GM18907 (cell line): ENCODE results near the gene C12orf56.
"Not testable (repeated sequence)": the region's sequence is repeated elsewhere in the genome, so short reads cannot be mapped to it uniquely, and the experiment has no call there.

Experiments
- ATAC-seq: cut with Tn5 transposase; IDR thresholded peaks from one replicate; pipeline ENCODE4 v1.9.1; 2021; ENCODE audit warnings: mild to moderate bottlenecking, moderate library complexity; ENCODE audit not compliant: unreplicated experiment

The C12orf56 gene

DNA sequence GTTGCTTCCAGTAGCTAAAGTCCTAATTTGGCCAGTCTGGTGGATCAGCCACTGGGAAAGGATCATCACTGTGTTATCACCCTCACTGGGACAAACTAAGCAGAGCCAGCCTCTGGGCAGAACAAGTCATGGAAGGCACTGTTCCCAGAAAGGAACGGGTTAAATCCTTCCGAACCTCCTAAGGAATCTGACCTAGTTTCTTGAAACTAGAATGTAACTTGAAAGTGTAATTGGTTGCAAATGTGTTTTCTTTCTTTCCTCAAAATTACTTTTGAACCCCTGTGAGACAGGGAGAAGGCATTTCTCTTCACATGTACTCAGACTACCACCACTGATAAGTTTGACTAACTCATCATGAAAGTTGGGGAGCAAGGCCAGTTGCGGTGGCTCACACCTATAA lies 149.8 kb downstream of the C12orf56 start:
- no peak for ATAC-seq

DNA sequence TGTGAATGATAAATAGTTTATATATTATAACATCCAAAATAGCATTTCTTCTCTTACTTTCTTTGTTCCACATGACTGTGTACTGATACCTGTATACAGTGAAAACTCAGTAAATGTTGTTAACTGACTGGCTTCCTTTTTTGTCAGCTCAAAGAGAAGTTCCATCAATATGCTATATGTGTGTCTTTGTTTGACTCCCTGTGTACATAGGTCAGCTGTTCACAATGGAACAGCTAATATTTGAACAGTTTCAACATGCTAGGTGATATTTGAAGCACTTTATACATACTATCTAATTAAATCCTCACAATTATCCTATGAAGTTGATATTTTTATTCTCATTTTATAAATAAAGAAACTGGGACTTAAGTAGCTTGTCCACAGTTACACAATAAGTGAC lies 153.2 kb downstream of the C12orf56 start:
- no peak for ATAC-seq

DNA sequence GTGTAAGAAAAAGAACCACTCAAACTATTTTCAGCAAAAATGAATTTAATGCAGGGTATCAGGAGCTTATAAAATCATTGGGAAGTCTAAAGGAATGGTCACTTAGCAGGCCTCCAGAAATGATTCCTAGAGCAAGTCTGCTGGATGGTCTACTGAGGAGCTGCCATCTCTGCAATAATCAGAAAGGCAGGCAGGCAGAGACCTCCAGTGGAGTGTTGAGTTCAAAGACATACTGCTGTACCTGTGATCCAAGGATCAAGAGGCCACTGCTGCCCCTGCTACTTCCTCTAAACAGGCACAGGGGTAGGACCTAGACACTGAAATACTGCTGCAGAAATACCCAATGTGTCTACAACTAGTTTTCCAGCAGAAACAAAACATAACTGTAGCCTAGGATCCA lies 154.0 kb downstream of the C12orf56 start:
- ATAC-seq = no peak

DNA sequence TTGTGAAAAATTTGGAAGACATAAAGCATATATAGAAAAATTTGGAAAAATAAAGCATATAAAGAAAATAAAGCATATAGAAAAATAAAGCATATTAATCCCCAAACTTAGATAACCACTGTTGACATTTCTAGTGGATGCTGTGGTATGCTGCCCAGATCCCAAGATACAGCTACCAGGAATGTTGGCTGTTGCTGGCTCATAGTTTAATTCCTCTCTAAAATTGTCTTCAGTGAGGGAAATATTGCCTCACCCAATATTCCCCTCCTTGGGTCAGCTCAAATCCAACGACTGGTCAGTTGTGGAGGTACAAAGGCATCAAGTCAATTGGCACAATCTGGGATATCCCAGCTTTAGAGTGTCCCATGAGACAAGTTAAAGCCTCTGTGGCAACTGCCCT lies 158.4 kb downstream of the C12orf56 start:
- no peak for ATAC-seq

DNA sequence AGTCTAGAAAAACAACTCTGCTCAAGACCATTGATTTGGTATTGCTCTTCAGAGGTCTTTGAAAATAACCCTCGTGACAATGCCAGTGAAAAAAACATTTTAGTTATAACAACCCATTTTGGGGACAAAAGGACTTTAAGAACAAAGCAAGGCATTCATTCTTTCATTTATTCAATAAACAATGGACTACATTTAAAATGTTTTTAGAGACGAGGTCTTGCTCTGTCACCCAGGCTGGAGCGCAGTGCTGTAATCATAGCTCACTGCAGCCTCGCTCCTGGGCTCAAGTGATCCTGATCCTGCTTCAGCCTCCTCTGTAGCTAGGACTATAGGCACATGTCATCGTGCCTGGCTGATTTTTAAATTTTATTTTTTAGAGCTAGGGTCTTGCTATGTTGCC lies 160.8 kb downstream of the C12orf56 start:
- no peak for ATAC-seq

DNA sequence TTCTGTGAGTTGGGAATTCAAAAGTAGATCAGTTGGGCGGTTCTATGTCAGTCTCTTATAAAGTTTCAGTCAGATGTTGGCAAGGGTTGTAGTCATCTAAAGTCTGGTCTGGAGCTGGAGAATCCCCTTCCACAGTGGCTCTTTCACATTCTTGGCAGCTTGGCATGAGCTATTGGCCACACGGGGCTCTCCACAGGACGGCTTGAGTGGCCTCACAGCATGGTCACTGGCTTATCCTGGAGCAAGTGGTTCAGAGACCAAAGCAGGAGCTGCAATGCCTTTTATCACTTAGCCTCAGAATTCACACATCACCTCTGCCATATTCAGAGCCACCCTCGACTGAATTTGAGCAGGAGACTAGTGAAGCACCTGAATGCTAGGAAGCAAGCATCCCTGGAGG lies 161.3 kb downstream of the C12orf56 start:
- no peak for ATAC-seq

DNA sequence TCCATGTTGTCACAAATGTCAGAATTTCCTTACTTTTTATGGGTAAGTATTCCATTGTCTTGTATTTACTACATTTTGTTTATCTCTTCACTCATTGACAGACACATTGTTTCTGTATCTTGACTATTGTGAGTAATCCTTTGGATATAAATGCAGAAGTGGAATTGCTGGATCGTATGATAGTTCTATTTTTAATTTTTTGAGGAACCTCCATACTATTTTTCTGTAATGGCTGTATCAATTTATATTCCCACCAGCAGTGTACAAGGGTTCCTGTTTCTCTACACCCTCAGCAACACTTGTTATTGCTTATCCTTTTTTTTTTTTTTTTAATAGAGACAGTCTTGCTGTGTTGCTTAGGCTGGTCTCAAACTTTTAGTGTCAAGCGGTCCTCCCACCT lies 164.9 kb downstream of the C12orf56 start:
- ATAC-seq = no peak

DNA sequence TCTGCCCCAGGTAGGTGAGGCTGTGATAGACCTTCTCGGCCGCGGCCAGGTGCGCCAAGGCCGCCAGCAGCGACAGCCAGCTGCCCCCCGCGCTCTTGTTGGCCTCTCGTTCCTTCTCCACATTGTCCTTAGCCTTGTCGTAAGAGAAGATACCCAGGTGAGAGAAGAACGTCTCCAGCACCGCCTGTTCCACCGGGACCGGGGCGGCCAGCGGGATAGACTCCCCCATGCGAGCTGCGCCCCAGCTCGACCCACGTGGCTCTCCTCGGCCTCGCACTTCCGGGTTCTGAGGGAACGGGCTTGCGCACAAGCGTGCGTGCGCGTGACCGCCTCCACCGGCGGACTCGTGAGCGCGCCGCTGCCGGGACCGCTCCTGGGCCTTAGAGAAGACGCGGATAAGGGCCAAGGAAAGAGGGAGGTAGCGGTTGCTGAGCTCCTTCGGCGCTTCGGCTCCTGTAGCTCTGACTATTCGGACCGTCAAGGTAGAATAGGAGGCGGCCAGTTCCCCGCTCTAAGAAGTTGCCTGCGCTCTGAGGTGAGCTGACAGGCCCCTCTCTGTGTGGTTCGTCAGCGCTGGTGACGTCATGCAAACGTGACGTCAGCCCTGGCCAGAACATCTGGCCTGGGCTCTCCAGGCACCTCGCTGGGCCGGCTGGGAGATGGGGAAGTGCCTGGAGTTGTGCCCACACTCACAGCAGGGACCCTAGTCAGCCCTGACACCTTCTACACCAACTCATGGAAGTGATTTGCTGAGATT lies 168.4 kb downstream of the C12orf56 start, which contains the start of gene KICS2:
Gene KICS2, minus strand, starts transcription at position 288 of the 757 bp plus-strand sequence. Its CDS starts 59 bp downstream, at position 229.
- peak; percentile 98 for ATAC-seq

DNA sequence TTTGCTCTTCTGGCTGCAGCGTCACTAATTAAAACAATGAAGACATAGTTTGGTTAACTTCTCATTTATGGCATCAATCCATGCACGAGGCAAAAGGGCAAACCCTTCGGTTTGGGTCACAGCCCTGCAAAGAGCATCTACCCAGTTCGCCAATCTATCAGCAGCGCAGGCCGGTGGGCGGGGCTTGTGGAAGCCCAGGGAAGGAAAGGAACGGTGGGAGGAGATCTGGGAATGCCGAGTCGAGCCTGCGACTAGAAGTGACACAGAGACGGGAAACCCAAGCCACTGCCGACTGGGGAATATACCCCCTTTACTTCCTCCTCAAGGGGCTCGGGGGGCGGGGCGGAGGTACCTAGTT lies 168.9 kb downstream of the C12orf56 start:
- peak; percentile 30 for ATAC-seq

DNA sequence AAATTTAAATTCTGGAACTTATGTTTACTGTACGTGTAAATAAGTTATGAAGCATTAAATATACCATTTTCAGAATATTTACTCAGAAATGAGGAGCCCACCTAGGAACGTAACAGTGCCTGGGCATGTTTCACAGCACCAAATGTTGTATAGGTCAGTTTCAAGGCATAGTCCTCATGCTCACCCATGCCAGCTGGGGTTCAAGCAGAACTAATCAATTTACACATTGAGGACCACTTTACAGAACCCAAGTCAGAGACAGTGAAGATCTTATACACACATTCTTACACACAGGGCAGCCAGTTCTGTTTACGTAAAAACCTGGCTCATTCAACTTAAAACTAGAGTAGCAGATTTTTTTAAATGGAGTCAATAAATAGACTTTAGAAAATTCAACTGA lies 170.5 kb downstream of the C12orf56 start:
- no peak for ATAC-seq

DNA sequence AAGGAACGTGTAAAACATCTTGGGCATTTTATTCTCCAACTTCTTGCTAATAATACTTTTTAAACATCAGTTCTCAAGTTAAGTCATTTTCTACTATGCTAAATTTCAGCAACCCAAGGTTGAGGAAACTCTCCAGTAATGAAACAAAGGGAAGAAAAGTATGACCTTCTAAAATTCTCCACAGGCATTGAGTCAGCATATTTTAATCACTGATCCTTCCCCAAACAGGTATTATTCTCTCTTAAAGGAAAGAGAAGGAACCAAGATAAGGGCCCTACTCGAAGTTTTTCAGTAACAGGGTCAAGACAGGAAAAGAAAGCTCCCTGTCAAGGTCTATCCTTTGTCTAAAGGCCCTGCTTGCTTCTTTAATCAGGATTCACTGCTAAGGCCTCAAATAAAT lies 171.4 kb downstream of the C12orf56 start:
- no peak for ATAC-seq

DNA sequence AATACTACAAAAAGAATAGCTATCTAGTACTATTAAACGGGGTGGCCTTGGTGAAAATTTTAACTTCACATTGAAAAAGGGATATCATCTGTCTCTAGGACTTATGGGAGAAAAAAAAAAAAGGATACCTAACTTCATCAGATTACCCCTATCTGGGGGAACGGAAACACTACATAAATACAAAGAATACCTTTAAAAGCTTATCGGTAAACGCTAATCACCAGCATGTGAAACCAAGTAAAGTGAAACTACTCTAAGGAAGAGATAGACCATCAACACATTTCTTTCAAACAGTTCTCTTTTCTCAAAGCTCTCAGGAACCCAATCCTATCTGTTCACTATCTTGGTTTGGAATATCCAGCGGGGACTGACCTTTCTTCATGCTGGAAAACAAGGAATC lies 172.0 kb downstream of the C12orf56 start:
- ATAC-seq = no peak

DNA sequence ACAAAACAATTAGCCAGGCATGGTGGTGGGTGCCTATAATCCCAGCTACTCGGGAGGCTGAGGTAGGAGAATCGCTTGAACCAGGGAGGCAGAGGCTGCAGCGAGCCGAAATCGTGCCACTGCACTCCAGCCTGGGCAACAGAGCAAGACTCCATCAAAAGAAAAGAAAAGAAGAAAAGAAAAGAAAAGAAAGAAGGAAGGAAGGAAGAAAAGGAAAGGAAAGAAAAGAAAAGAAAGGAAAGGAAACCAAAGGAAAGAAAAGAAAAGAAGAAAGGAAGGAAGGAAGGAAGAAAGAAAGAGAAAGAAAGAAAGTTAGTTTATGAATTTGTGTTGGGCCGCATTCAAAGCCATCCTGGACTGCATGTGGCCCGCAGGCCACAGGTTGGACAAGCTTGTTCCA lies 172.9 kb downstream of the C12orf56 start:
- not testable (repeated sequence) for ATAC-seq

DNA sequence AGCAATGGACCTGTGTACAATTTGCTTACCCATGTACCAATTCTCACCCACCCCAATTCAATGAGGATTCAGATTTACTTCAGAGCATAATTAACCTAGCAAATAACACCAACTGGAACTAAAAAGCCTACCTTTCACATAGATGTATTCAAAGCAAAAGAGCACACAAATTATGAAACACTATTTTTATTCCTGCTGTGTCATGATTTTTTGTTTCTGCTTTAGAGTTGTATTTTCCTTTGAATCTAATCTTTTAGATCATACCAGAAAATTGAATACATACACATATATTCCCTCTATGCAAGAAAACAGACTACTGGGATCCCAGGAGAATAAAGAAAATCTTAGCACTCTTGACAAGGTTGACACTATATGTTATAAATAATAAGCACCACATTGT lies 174.3 kb downstream of the C12orf56 start:
- no peak for ATAC-seq
